Midbrain (tissue), 1 donor: ENCODE measurements around the gene VPS35.
A peak's percentile ranks its signal among the peaks of the same experiment; 100 is the strongest.

Experiments
- DNase-seq: peaks from one replicate; lab custom pipeline; 2025; lab: John Stamatoyannopoulos, UW

VPS35 gene

DNA sequence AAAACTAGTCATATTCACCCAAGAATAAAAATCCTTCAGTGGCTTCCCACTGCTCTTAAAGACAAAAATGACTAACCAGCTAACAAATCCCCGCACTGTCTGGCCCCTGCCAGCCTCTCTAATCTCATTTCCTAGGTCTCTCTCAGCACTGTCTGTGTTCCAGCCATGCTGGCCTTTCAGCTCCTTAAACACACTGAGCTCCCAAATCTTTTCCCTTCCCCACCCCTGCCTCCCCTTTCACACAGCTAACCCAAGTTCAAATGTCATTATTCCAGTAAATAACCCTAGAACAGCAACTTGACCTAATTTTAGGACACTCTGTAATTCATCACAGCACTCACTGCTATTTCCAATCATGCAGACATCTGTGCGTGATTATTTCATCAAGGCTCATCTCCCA lies 75.6 kb downstream of the VPS35 start:
- DNase-seq, result no peak

DNA sequence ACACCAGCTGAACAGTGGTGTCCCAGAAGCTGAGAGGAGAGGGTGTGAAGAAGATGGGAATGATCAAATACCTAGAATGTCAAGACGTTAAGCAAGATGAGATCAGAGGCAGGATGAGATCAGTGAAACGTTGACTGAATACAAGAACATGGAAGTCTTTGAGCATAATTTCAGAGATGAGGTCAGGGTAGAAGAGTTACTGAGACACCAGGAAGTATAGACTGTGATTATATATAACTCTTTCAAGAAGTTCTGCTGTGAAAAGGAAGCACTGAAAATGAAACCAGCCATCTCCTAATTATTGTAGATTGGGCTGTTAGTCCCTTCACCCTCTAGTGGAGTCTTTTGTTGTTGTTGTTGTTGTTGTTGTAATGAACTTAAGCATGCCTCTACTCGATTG lies 76.9 kb downstream of the VPS35 start:
- DNase-seq, result no peak

DNA sequence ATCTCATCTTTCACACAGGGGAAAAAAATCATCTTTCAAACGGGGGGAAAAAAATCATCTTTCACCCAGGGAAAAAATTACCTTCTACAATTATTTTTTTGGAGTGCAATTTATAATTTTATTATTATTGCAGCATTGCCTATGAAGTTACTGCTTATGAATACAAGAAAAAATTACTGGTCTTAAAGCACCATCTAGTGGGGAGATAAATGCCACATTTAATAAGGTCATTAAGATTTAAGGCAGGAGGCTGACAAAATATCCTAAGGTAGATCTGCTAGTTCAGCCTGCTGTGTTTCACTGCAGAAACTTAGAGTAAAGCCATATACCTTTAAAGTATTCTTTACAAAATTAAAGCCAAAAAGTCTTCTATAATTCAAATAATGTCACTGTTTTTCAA lies 81.4 kb downstream of the VPS35 start:
- peak; percentile 64 for DNase-seq

DNA sequence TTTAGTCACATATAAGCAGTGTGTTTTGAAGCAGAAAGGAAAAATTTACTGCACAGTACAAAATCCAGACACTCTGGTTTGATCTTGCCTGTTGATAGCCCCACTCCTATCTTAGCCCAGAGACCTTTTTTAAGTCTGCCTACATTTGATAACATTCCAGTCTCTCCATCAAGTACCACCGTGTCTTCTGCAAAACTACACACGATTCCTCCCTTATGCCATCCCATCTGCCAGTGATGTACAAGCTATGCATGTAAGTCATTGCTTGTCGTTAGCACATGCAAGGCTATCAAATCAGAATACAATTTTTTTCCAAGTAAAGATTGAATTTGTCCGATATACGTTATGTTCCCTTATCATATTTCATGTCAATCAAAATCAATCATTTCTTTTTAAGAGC lies 82.7 kb downstream of the VPS35 start:
- no peak for DNase-seq
